Jurkat, Clone E6-1 (cell line): ENCODE data around the gene TP63.

Experiments used
- DNase-seq: peaks from one replicate; pipeline ENCODE4 v3.0.0-alpha.2; 2011; ENCODE audit warnings: low read depth, low spot score
- H3K4me3 ChIP-seq: 2 replicates; pipeline ENCODE4 v1.5.1; 2011; ENCODE audit warnings: mild to moderate bottlenecking, low read length, control low read depth, moderate library complexity

TP63 gene

DNA sequence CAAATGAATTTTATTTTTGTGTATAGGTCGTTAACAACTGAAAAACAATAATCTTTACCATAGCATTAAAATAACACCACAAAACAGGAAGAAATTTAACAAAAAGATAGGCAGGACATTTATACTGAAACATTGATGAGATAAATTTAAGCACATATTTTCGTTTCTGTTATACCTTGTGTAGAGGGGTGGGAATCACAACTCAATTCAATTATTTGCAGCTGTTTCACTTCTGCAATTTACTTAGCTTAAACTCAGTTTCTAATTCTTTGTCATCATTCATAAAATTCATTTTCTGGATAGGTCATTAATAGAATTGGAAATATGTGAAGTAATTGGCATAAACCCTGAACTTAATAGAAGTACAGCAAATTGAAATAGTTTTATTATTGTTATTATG is 42.3 kb downstream of the TP63 start:
- no peak for DNase-seq

DNA sequence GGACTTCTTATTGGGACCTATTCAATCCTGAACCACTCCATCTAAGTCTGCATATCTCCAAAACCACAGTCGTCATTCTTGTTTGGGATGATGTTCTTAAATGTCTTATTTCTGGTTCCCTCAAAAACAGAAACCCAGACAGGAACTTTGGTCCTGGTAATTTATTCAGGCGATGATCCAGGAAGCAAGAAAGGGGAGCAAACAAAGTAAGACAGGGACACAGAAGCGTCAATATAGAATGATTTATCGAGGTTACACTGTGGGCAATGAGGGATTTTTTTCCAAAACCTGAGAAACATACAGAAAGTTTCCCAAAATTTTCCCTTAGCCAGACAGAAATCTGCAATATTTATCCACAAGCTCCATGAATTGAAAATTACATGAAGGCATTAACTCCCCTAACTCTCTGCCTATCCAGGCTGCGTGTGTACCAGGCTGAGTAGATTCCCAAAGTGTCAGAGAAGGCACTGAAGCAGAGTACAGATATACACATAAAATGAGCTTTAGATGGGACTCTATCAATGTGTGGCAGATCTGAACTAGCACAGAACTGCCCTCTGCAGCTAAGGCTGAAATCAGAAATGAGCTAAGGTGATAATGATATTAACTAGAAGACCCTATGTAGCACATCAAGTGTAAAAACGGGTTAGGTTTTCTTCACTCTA is 43.2 kb downstream of the TP63 start:
- no peak overlapping the region for H3K4me3 ChIP-seq
- no peak for DNase-seq

More for the DNA sequence above, 42.3 kb downstream of the TP63 start:
- no peak overlapping the region for H3K4me3 ChIP-seq

DNA sequence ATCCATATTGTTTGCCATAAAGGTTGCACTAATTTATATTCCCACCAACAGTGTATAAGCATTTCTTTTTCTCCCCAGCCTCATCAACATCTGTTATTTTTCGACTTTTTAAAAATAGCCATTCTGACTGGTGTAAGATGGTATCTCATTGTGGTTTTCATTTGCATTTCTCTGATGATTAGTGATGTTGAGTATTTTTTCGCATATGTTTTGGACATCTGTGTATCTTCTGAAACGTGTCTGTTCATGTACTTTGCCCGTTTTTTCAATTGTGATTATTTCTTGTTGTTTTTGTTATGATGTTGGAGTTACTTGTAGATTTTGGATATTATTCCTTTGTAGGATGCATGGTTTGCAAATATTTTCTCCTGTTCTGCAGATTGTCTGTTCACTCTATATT is 46.5 kb downstream of the TP63 start:
- no peak for DNase-seq
- no peak overlapping the region for H3K4me3 ChIP-seq

DNA sequence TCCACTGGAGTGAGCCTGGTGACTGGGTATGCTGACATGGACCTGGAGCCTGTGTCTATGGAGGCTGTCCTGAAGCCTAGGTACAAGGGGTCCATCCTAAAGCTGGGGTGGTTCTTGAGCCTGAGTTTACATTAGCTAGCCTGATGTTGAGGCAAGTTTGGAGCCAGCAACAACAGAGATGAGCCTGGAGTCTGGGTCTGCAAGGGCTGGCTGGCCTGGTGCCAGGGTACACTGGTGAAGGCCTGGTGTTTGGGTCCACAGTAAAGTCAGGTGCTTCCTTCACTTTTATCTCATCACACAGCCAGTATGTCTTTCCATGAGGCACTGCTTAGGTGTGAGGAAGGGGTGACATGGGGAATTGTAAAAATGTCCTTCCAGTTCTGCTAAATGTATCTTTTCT is 49.5 kb downstream of the TP63 start:
- no peak overlapping the region for H3K4me3 ChIP-seq
- no peak for DNase-seq

DNA sequence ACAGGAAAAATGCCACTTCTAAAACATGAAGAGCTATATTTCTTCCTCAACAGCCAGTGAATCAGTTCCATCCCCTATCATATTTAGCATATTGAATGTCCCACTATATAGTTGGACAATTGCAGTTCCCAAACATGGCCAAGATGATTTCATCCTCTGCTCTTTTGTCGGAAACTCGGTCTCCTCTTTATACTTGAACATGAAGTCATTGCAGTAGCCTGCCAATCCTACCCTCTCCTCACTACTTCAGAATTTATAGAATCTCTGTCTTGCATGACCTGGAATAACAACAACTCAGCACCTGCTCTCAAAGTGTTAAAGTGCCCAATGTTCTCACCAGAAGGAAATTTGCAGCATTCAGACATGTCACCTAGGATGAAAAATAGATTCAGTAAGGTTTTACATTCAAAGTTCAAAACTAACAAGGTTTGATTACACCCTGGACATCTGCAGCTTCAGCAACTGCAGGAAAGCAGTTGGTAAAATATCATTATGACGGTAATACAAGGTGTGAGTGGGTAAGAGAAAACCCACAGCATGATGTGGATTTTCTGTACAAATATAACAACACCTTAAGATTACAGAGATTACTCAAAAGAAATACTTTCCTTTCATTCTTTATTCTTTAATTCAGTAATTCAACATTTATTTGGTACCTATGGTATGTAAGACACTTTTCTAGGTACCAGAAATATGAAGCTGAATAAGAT is 52.5 kb downstream of the TP63 start:
- DNase-seq, result no peak
- no peak overlapping the region for H3K4me3 ChIP-seq

DNA sequence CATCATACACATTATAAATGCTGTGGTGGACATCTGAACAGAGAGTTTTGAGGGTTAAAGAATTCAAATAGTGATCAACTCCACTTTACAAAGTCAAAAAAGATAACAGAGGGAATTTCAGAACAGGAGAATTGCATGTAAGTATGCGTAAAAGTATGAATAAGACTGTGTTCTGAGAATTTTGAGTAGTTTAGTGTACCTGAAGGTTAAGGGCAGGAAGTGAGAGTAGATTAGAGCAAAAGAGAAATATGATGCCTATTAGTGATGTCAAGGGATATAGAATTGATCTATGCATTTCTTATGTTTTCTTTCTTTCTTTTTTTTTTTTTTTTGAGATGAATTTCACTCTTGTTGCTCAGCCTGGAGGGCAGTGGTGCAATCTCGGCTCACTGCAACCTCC is 53.1 kb downstream of the TP63 start:
- H3K4me3 ChIP-seq, result no peak overlapping the region
- no peak for DNase-seq

DNA sequence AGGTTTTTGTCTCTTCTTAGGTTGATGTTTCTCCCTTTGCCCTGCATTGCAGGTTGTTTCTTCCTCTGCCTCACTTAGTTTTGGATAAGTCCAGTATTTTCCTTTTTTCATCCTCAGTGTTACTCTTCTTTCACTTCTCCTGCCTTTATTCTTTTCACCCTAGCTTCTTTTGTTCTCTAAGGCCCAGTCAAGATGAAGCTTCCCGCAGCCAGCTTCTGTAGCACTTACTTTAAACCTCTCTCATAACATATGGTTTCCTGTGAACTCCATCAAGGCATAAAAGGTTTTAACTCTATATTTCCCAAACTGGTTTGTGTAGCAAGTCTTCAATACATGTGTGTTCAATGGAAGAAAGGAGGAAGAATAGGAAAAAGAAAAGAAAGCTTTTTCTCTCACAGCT is 54.1 kb downstream of the TP63 start:
- H3K4me3 ChIP-seq, result no peak overlapping the region
- DNase-seq, result no peak

DNA sequence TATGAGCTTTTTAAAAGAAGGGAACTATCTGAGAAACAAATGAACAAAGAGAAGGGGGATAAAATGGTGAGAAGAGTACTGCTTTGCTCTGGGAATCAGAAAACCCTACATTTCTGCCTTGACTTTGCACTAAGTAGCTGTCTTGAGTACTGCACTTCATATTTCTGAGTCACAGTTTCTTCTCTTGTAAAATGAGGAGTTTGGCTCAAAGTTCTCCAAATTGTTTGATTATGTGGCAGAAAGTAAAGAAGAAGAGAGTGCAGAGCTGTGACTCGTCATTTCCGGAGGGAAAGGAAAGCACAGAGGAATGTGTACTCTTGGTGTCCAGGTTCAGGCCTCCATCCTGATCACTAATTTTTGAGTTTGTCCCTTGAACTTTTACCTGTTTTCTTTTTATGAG is 54.7 kb downstream of the TP63 start:
- DNase-seq, result no peak
- H3K4me3 ChIP-seq, result no peak overlapping the region

DNA sequence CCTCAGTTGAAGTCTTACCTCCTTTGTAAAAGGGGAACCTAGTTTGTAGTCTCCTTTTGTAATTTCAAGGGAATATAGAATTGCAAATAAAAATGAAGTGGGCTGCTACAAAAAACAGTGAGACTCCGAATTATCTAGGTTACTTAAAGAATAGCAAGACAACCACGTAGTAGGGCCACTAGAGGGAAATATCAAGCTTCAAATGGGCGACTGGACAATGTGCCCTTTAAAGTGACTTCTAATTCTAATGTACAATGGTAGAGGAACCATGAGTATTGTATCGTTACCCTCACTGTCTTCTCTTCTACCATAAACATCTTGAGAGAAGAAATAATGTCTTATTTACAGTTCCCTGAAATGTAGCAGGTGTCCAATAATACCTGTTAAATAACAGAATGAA is 56.3 kb downstream of the TP63 start:
- no peak overlapping the region for H3K4me3 ChIP-seq
- no peak for DNase-seq

DNA sequence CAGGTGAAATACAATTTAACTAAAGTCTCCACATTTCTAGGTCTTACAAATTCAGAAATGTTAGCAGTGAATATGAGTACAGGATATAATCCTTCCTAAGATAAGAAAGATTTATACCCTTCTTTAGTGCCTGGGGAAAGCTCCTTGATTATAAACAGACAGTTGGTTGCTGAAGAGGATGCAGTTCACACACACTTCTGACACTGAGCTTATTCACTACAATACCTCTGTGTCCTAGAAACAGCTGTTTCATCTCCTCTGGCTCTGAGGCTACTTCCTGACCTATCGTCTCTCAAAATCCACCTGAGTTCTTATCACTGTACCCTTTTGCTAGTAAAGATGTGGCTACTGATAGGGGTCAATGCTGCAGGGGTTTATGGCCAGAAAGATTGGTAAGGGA is 57.1 kb downstream of the TP63 start:
- DNase-seq, result no peak
- no peak overlapping the region for H3K4me3 ChIP-seq

DNA sequence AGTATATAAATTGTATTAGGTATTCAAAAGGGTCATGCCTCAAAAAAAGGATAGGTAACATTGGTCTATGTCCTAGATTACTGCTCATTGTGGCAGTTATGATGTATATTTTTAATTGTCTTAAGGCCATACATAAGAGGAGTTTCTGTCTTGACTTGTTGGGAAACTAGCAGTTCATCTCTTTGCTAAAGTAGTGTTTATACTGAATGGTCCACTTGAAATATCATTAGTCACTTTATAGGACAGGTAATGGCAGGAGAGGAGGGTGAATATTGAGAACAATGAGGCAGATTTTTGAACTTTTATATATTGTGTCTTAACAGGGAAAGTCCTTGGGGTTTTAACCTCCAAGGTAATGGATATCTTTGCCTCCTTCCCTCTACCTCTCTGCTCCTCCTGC is 58.4 kb downstream of the TP63 start:
- DNase-seq, result no peak
- no peak overlapping the region for H3K4me3 ChIP-seq

DNA sequence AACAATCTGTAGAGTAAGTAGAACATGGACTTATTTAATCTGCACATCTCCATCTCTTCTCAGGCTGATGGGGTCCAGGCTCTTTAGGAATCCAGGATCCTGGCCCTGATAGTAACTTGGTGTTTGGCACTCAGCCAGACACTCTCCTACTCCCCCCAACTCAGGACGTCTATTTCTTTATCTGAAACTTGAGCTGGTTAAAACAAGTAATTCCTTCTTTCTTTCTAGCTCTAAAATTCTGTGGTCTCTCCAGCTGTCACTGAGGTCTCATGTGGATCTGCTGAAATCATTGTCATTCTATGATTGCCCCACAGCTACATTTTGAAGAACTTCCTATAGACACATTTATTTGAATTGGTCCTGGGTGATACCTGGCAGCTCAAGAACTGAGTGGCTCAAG is 59.0 kb downstream of the TP63 start:
- no peak for DNase-seq
- no peak overlapping the region for H3K4me3 ChIP-seq

DNA sequence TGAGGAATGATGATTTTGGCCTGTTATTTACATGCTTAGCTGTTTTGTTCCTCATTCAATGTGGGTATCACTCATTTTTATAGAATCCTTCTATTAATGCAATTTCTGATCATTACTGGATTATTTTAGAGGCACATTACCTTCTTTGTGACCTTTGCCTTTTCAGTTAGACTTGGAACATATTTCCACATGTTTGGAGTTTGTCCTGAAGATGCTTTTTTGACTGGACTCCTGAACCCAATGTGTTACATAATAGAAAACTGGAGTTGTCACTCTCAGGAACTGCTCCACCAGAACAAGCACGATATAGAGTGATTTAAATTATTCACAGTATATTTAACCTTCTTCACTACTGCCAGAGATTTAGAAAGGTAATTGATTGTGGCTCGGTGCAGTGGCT is 59.5 kb downstream of the TP63 start:
- DNase-seq, result no peak
- no peak overlapping the region for H3K4me3 ChIP-seq

DNA sequence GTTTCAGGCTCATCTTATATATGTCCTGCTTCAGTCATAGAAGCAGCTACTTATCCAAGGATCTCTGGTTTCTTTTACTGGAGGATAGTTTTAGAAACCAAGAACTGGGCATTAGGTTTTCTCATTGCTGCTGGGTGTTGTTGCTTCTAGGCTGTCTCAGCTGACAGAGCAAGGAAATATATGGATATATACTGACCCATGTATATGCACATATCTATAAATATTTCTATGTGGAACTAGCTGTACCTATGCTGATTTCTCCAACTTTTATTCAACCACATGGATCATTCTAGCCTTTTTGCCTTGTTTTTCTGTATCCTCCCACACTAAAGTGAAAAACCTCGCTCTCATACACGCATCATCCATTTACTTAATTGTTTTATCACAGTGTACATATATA is 64.2 kb downstream of the TP63 start:
- DNase-seq, result no peak

DNA sequence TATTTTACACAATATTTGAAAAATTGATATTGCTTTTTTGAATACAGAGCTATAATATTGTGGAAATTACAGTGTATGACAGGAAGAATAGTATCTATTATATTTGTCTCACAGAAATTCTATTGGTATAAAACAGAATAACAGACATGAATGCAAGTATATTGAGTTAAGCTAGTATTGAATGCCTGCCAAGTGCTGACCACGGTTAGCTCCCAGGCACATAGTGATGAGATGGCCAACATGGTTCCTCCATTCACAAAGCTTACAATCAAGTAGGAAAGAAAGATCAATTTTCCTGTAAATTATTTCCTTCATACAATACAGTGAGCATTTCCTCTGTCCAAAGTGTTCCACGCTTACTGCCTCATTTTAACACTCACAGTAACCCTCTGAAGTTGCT is 67.6 kb downstream of the TP63 start:
- no peak for DNase-seq
- no peak overlapping the region for H3K4me3 ChIP-seq

More for the DNA sequence above, 64.2 kb downstream of the TP63 start:
- no peak overlapping the region for H3K4me3 ChIP-seq

DNA sequence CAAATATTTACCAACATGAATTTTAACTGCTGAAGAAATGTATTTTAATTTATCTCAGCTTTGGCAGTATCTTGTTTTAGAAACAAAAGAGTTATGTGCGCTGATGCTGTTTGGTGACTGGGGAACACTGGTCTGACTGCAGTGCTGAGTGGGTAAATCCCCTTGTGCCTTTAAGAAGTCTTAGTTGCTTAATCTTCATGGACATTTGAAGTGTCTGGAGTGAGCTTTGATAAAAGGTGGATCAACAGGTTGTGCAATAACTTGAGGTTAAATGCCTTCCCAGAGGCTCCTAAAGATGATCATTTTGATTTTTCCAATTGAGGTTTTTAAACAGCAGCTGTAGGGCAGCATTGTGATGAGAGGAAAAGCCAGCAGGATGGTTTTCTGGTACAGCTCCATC is 68.7 kb downstream of the TP63 start:
- no peak overlapping the region for H3K4me3 ChIP-seq
- DNase-seq, result no peak

DNA sequence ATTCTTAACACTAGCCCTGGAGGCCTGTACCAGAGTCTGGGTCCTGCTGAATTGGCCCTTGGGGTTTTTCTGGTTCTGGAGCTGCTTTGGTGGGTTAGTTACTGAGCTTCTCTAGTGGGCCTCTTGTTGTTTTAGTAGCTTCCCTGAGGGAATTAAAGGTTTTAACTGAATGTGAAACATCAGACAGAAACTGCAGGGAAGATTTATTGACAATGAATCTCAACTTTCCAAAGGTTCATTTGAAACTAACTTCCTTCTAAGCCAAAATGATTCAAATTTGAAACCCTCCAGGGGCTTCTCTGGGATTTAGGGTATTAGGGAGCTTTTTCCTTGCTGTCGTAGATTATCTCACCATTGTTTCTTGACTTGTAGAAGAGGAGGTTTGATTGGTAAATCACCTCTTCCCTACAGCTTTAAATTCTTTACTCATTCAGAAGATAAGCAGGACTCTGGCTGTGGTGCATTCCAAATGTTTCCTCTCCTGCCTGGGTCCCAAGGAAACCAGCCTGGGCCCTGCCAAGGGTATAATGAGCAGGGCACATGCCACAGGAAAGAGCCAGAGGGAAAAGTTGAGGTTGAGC is 71.0 kb downstream of the TP63 start:
- no peak overlapping the region for H3K4me3 ChIP-seq
- DNase-seq, result no peak

DNA sequence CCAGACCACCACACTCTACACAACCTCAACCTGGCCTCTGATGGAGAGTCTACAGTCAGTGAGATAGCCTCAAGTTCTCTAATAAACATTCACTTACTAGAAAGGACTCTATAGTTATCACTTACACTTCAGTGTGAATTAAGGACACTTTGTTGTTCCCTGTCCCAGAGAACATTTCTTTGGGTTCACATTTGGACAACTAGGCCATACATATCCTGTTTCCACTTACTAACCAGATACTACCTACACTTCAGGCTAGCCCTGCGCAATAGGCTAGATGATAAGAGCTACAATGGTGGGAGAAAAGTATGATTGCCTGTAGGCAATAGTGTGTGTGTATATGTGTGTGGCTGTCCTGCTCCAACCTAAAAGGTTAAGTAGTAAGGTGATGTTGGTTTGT is 72.7 kb downstream of the TP63 start:
- no peak overlapping the region for H3K4me3 ChIP-seq
- no peak for DNase-seq

DNA sequence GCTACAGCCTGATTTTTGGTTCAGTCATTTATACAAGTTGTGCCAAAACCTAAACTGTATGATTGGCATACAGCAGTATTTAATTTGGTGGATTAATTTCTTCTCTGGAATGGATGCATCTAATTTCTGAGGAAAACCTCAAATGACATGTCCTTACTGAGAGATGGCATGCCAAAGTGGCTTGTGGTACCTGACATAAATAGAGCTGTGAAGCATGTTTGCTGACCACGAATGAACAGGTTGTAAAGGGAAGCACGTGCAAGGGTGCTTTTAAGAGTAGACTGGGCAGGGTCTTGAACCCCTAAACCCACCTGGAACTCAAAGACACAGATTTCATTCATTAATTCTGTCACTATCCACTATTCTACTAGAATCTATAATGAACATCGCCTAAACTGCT is 77.2 kb downstream of the TP63 start:
- no peak for DNase-seq
- no peak overlapping the region for H3K4me3 ChIP-seq

DNA sequence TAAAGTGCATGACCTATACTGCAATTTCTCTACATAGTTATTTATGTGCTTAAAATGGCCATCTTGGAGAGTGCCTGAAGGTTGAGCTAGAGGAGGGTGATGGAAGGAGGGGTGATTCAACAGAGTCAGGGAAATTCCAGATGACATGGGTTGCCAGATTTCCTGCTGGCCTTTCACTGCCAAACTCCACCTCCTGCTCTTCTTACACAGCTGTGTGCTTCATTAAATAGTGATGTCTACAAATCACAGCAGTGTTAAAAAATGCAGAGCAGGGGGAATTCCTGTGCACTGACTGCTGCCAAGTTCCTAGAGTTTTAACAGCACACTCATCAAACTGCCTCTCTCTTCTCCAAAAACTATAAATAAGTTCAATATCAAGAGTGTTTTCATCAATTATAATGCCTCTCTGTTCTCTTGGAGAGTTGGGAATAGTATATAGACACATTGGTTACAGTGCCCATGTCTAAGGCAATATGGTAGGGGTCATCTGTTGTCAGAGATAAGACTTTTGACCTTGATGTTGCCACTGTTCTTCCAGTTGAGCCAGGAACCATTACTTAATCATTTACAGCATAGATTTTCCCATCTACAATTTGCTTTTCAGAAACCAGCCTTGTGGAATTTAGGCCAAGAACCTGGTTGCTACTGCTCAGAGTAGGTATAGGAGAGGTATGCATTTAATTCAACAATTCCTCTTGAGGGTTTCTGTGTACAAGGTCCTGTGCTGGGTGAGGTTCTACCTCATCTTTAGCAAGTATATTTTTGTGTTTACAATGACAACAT is 79.6 kb downstream of the TP63 start:
- no peak overlapping the region for H3K4me3 ChIP-seq
- no peak for DNase-seq
